Upper lobe of left lung (tissue), 4 donors: ENCODE data around the gene TTLL1.

Source experiments
- EP300 ChIP-seq, 4 donors: sonication (generic); formaldehyde crosslinking; IDR thresholded peaks; one replicate each; pipeline ENCODE4 v1.5.1; 2017; ENCODE audit warnings: antibody characterized with exemption in 4 of 4, control low read depth in 2 of 4
- POLR2A ChIP-seq, 4 donors: fragments of 450-650 bp; IDR thresholded peaks; one replicate each; pipeline ENCODE4 v1.5.1; 2016 to 2017; ENCODE audit warnings: antibody characterized with exemption in 4 of 4, mild to moderate bottlenecking in 2 of 4
- POLR2AphosphoS5 ChIP-seq, 2 donors: sonication (generic); formaldehyde crosslinking; IDR thresholded peaks; one replicate each; pipeline ENCODE4 v1.5.1; 2017; ENCODE audit warnings: antibody characterized with exemption in 2 of 2
- TF ChIP-seq, protein P1 (sequence below), 6 experiments: fragments of 450-650 bp in 4 of 6; fragments of 200-600 bp in 2 of 6; sonication (generic) in 2 of 6; IDR thresholded peaks; one replicate each; pipeline ENCODE4 v1.5.1; 2016 to 2019; ENCODE audit warnings: antibody characterized with exemption in 6 of 6

DNA sequence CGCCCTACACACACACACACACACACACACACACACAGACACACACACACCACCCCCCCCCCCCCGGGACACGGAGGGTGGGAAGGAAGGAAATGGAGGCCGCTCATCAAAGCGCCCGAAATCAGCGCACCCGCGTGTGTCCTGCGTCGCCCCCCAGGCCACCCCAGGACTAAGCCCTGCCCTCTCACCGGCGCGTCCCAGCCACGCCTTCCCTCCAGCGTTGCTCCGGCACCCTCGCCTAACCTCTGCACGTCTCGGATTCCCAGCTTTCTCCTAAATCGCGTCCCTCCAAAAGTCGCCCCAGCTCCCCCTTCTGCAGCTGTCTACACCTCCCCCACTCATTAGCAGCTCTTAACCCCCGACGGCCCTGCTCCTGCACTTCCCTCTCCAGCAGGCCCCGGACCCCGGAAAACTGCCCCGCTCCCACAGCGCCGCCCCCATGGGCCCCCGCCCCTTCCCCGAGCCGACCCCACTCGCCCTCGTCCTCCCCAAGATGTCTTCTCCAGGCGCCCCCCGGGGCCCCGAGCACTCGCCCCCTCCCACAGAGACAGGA is 74.8 kb downstream of the TTLL1 start:
- TF ChIP-seq POLR2A (IDR thresholded peaks at IDR 0.05) (no peak), POLR2AphosphoS5 (IDR thresholded peaks at IDR 0.05) (no peak), EP300 (IDR thresholded peaks at IDR 0.05) (no peak)
- TF ChIP-seq, protein P1, sequence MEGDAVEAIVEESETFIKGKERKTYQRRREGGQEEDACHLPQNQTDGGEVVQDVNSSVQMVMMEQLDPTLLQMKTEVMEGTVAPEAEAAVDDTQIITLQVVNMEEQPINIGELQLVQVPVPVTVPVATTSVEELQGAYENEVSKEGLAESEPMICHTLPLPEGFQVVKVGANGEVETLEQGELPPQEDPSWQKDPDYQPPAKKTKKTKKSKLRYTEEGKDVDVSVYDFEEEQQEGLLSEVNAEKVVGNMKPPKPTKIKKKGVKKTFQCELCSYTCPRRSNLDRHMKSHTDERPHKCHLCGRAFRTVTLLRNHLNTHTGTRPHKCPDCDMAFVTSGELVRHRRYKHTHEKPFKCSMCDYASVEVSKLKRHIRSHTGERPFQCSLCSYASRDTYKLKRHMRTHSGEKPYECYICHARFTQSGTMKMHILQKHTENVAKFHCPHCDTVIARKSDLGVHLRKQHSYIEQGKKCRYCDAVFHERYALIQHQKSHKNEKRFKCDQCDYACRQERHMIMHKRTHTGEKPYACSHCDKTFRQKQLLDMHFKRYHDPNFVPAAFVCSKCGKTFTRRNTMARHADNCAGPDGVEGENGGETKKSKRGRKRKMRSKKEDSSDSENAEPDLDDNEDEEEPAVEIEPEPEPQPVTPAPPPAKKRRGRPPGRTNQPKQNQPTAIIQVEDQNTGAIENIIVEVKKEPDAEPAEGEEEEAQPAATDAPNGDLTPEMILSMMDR (IDR thresholded peaks at IDR 0.05), result no peak
